Measurements from ENCODE around the gene RNF113B. TPM values are rescaled to one million over a fixed set of nuclear protein-coding genes. Genes with fewer than 3 reads are reported as not detected.

The RNF113B gene
- total and polyA plus RNA-seq, 2 donors = not detected

DNA sequence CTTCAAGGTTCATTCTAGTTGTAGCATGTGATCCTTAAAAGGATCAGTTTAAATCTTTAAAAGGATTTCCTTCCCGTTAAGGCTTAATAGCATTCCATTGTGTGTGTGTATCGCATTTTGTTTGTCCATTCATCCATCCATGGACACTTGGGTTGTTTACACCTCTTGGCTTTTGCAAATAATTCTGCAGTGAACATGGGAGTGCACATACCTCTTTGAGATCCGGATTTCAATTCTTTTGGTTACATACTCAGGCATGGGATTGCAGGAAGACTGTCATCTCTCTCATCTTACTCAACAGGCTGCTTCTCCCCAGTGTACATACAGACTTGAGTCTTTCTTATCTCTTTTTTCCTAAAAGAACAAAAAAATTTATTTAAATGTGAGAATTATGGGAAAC is 1.2 kb downstream of the RNF113B start:
- no peaks in the 10 kb centered on the region for H3K36me3 ChIP-seq (ENCODE audit: insufficient read depth)
- peaks cover 3% of the 10 kb centered on the region for H3K4me1 ChIP-seq (ENCODE audit: insufficient read depth)

DNA sequence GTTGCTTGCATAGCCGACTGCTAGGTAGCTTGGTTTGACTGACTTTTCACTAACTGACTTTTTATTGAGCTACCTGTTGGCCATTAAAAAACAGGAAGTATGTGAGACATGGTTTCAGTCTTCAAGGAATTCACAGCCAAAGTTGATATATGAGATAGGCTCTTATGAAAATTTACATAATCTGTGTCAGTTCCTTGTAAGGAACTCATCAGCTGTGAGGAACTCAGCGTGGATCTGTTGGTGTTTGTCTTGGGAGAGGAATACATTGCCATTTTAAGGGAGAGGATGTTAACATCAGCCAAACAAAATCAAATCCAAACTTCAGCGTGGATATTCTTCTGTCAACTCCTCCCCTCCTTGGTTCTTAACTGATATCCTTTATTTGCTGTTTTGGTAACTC is 2.0 kb downstream of the RNF113B start:
- Histone ChIP-seq H3K27ac (ENCODE audit: low read depth) (no peak overlapping the region), H3K4me3 (ENCODE audit: low read depth, low read length) (no peak overlapping the region), H3K36me3 (ENCODE audit: insufficient read depth) (no peaks in the 10 kb centered on the region), H3K4me1 (ENCODE audit: insufficient read depth) (peaks cover 3% of the 10 kb centered on the region)
- DNase-seq (ENCODE audit: extremely low spot score) = no peak
- 44% methylated on average over 3 of the region's 3 CpGs for WGBS

More for the DNA sequence above, 1.2 kb downstream of the RNF113B start:
- no peak for DNase-seq (ENCODE audit: extremely low spot score)
- H3K4me3 ChIP-seq (ENCODE audit: low read depth, low read length) = no peak overlapping the region
- WGBS = 50% methylated on average over 3 of the region's 3 CpGs
- no peak overlapping the region for H3K27ac ChIP-seq (ENCODE audit: low read depth)

DNA sequence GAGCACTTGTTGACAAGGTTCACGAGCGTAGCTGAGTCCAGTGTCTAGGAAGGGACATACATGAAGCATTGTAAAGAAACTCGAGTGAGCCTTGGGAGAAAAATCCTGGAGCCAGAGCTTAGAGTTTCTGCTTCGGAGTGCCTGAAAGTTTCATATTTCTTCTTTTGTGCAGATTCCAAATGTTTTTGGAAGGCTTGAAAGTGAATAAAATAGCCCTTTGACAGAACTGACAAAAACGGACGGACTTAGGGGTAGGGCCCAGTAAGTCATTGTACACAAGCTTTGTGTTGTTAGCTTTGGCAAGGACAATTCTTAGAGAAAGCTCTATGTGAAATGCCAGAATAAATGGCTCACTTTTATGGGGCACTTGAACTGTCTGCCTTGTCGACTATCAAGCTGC is 2.8 kb downstream of the RNF113B start:
- Histone ChIP-seq H3K4me3 (ENCODE audit: low read depth, low read length) (no peak overlapping the region), H3K27ac (ENCODE audit: low read depth) (no peak overlapping the region), H3K4me1 (ENCODE audit: insufficient read depth) (peaks cover 3% of the 10 kb centered on the region), H3K36me3 (ENCODE audit: insufficient read depth) (no peaks in the 10 kb centered on the region)
- whole genome bisulfite sequencing = 46% methylated on average over 7 of the region's 7 CpGs
- no peak for DNase-seq (ENCODE audit: extremely low spot score)

DNA sequence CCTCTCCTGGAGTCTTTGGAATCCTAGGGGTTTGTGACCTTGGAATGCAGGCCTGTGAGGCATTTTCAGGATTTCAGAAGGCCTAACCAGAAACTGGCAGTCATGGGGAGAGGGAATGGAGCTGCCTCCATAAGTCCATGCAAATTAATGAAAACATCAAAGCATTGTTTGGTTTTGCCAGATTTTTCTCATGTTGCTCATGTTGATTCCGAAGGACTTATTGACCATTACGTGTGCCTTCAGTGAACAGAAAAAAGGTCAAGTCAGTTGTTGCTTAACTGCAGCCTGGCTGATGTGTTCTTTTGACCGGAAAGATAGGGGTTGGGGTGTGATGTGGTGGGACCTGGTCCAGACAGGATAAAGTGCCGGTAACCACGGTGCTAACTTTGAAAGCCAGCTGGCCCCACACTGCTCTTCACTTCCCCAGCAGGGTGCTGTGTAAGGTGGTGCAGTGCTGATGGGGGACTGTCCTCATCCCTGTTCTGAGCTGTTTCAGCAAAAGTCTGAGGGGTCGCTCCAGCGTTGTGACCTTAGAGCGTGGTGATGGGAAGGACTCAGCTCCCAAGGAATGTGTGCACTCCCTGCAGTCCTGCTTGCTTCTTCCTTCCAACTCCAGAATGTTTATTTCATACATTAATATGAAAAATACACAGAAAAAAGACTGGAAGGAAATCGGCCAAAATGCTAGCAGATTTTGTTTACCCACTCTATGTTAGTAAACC is 3.5 kb downstream of the RNF113B start:
- Histone ChIP-seq H3K36me3 (ENCODE audit: insufficient read depth) (no peaks in the 10 kb centered on the region), H3K4me1 (ENCODE audit: insufficient read depth) (peaks cover 3% of the 10 kb centered on the region), H3K27ac (ENCODE audit: low read depth) (peak overlapping the region; percentile 67), H3K4me3 (ENCODE audit: low read depth, low read length) (no peak overlapping the region)
- WGBS = 31% methylated on average over 9 of the region's 9 CpGs
- no peak for DNase-seq (ENCODE audit: extremely low spot score)

DNA sequence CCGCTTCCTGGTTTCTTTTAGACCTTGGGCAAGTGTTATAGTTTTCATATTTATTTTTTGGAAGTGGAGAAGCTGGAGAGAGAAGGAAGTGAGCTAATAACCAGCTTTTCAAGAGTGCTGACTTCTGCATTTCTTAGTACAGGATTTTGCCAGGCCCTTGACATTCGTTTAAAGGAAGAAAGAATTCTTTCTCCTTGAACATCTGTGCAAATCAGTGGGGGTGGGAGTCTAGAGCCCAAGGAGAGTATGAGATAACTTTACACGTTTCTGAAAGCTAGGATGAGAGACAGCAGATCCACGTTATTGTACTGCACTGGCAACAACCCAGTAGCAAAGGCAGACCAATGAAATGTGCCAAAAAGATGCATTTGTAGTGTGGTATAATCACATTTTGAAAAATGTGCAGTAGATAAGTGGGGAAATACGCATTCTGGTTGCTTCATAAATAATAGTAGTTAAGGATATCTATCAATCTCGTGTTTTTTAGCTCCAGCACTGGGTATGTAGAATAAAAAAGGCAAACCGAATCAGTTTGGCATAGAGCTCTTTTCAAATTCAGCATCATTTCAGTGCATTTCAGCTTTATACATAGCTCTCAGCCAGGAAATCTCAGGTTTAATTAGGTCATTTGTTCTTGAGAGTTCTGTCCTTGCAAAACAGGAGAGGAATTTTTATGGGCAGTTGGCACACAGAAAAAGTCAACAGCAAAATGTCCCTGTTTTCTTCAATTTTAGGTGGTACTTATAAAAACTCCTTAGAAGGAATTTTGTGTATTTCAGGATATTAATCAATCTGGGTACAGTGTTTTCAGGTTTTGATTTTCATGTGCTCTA is 4.3 kb downstream of the RNF113B start:
- WGBS = 30% methylated on average over 7 of the region's 7 CpGs
- peaks cover 3% of the 10 kb centered on the region for H3K4me1 ChIP-seq (ENCODE audit: insufficient read depth)
- H3K36me3 ChIP-seq (ENCODE audit: insufficient read depth) = no peaks in the 10 kb centered on the region
- no peak for DNase-seq (ENCODE audit: extremely low spot score)
- peak overlapping the region; percentile 67 for H3K27ac ChIP-seq (ENCODE audit: low read depth)
- H3K4me3 ChIP-seq (ENCODE audit: low read depth, low read length) = no peak overlapping the region

DNA sequence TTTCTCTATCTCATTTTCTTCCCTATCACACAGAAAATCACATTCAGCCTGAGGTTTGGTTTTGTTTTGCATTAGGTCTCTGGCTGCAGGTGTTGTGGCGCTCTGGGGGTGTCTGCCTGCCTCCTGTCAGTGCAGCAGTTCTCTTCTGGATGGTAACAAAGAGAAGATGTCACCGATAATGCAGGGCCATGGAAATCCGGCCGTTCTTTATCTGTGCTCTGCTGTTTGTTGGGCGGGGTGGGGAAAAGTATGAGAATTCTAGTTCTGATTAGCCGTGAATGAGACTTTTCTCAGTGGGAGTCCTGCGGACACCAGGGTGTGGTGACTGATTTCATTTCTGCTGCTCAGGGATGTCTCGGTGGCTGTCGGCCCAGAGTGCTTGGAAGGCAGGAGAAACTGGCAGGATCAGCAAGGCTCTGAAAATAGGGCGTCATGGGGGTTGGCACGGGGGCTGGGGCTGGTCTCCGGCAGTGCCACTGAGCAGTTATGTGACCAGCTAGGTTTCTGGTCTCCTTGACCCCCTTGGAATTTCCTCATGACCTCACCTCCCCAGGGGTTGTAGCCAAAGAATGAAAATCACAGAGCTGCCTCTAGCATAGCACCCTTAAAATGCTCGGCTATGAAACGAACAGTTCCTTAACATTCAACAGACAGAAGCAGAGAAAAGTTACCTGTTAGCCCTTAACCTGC is 5.0 kb downstream of the RNF113B start:
- DNase-seq (ENCODE audit: extremely low spot score) = no peak
- peaks cover 3% of the 10 kb centered on the region for H3K4me1 ChIP-seq (ENCODE audit: insufficient read depth)
- no peaks in the 10 kb centered on the region for H3K36me3 ChIP-seq (ENCODE audit: insufficient read depth)
- H3K27ac ChIP-seq (ENCODE audit: low read depth) = no peak overlapping the region
- 17% methylated on average over 14 of the region's 14 CpGs for WGBS
- H3K4me3 ChIP-seq (ENCODE audit: low read depth, low read length) = no peak overlapping the region

DNA sequence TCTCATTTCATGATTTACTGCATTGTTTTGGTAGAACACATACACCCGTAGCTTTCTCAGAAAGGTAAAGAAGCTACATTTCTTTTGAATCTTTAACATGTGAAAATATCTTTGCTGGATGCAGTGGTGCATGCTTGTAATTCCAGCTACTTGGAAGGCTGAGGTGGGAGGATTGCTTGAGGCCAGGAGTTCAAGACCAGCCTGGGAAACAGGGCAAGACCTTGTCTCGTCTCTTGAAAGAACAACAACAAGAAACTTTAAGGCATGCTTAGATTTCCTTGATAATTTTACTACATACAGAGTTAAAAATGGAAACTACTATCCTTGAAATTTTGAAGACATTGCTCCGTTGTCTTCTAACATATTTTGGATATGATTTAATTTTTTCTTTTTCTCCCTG is 7.7 kb downstream of the RNF113B start:
- Histone ChIP-seq H3K4me1 (ENCODE audit: insufficient read depth) (peaks cover 3% of the 10 kb centered on the region), H3K27ac (ENCODE audit: low read depth) (no peak overlapping the region), H3K36me3 (ENCODE audit: insufficient read depth) (no peaks in the 10 kb centered on the region), H3K4me3 (ENCODE audit: low read depth, low read length) (no peak overlapping the region)
- DNase-seq (ENCODE audit: extremely low spot score) = no peak
- WGBS = 79% methylated on average over 3 of the region's 3 CpGs

DNA sequence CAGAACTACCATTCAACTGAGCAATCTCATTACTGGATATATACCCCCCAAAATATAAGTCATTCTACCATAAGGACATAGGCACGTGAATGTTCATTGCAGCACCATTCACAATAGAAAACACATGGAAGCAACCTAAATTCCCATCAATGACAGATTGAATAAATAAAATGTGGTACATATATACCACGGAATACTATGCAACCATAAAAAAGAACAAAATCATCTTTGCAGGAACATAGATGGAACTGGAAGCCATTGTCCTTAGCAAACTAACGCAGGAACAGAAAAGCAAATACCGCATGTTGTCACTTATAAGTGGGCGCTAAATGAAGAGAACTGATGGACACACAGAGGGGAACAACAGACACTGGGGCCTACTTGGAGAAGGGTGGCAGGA is 14.1 kb downstream of the RNF113B start:
- H3K27ac ChIP-seq (ENCODE audit: low read depth) = no peak overlapping the region
- no peak for DNase-seq (ENCODE audit: extremely low spot score)
- H3K4me1 ChIP-seq (ENCODE audit: insufficient read depth) = no peaks in the 10 kb centered on the region
- H3K4me3 ChIP-seq (ENCODE audit: low read depth, low read length) = no peak overlapping the region
- 97% methylated on average over 5 of the region's 5 CpGs for WGBS
- no peaks in the 10 kb centered on the region for H3K36me3 ChIP-seq (ENCODE audit: insufficient read depth)

DNA sequence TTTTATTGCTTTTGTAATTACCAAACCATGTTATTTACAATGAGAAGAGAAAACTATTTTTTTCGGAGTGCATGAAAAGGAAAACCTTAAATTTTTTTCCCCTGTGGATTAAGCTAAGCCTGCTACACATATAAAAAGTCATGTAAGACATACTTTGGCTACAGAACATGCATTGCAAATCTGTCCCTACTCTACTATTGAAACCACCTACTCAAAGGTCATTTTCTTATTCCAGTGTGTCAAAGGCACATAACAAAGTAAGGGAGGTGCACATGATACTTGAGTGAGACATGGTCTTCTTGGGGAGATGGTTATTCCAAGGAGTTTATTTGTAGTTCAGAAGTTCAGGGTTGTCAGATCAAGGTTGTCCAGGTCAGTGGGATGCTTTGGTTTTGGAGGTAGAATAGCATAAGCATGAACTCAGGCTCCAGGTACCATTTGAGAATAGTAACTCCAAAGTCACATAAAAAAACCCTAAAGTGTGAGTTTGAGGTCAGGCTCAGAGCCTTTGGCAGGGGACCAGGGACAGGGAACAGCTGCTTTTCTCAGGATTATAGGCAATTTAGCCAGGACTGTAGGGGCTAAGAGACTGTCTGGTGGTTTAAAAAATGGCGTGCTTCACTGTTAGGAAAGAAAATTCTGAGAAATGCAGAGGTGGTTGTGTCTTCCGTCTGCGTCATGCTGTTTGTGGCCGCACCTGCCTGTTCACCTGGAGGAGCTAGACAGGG is 18.7 kb downstream of the RNF113B start:
- Histone ChIP-seq H3K27ac (ENCODE audit: low read depth) (no peak overlapping the region), H3K4me1 (ENCODE audit: insufficient read depth) (no peaks in the 10 kb centered on the region), H3K36me3 (ENCODE audit: insufficient read depth) (no peaks in the 10 kb centered on the region), H3K4me3 (ENCODE audit: low read depth, low read length) (no peak overlapping the region)
- 75% methylated on average over 5 of the region's 5 CpGs for WGBS
- DNase-seq (ENCODE audit: extremely low spot score) = no peak

DNA sequence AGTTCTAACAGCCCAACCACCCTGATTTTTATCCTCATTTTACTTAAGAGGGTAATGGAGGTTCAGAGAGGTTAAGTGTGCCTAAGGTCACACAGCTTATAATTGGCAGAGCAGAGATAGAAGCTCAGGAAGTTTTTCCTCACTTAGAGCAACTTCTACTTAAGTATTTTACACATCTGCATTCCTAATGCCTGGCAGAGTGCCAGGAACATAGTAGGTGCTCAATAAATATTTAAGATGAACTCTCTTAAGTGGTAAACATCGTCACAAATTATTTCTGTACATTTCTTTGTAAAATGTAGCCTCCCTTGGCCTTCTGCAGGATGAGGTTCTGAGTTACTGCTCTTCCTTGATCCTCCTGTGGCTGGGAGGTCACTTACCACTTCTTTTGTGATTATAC is 19.5 kb downstream of the RNF113B start:
- DNase-seq (ENCODE audit: extremely low spot score) = no peak

DNA sequence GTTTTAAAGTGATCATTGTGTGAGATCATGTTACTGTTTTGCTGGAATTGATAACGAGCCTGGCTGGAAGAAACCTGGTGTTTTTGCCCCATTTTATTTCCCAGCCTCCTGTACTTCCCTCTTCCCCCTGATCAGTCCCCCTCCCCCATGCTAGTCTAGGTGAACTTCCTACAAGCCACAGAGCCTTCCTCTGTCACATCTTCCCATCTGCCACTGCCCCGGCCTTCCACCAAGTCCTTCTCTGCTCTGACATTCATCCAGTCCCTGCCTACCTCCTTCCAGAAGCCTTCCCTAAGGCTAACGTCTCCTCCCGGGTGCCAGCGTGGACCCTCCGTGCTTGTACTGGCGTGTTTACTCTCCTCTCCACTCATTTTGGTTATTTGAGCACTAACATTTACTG is 19.9 kb downstream of the RNF113B start:
- Histone ChIP-seq H3K27ac (ENCODE audit: low read depth) (no peak overlapping the region), H3K4me1 (ENCODE audit: insufficient read depth) (no peaks in the 10 kb centered on the region), H3K36me3 (ENCODE audit: insufficient read depth) (no peaks in the 10 kb centered on the region), H3K4me3 (ENCODE audit: low read depth, low read length) (no peak overlapping the region)
- 82% methylated on average over 7 of the region's 7 CpGs for WGBS
- DNase-seq (ENCODE audit: extremely low spot score) = no peak

More for the DNA sequence above, 19.5 kb downstream of the RNF113B start:
- no peak overlapping the region for H3K4me3 ChIP-seq (ENCODE audit: low read depth, low read length)
- no peak overlapping the region for H3K27ac ChIP-seq (ENCODE audit: low read depth)
- 77% methylated on average over 1 of the region's 1 CpG for WGBS
- no peaks in the 10 kb centered on the region for H3K36me3 ChIP-seq (ENCODE audit: insufficient read depth)
- H3K4me1 ChIP-seq (ENCODE audit: insufficient read depth) = no peaks in the 10 kb centered on the region

DNA sequence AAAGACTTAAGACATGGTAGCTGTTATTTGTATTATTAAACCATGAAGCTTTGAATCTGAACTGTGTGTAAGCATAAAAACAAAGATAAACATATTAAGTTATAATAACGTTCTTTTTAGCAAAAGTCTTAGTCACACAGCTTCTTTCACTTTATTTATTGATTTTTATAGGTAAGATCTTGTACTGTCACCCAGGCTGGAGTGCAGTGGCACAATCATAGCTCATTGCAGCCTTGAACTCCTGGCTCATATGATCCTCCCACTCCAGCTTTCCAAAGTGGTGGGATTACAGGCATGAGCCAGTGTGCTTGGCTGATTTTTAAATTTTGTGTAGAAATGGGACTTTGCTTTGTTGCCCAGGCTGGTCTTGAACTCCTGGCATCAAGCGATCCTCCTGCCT is 20.8 kb downstream of the RNF113B start:
- Histone ChIP-seq H3K4me3 (ENCODE audit: low read depth, low read length) (no peak overlapping the region), H3K4me1 (ENCODE audit: insufficient read depth) (no peaks in the 10 kb centered on the region), H3K36me3 (ENCODE audit: insufficient read depth) (no peaks in the 10 kb centered on the region), H3K27ac (ENCODE audit: low read depth) (no peak overlapping the region)
- WGBS = 67% methylated on average over 2 of the region's 2 CpGs
- DNase-seq (ENCODE audit: extremely low spot score) = no peak

DNA sequence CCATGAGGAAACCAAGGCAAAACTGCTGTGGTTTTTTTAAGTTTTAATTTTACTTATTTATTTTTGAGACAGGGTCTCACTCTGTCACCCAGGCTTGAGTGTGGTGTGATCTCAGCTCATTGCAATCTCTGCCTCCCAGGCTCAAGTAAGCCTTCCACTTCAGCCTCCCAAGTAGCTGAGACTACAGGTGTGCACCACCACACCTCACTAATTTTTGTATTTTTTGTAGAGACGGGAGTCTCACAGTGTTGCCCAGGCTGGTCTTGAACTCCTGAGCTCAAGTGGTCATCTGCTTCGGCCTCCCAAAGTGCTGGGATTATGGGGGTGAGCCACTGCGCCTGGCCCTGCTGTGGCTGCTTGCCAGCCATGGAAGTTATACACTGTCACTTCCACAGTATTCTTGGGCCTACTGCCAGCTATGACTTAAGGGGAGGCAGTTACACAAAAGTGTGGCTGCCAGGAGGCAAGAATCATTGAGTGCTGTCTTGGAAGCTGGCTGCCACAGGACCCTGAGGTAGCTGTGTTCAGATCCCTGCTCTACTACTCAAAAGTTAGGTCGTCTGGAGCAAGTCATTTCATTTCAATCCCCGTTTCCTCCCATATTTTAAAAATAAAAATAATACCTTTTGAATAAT is 21.5 kb downstream of the RNF113B start:
- Histone ChIP-seq H3K4me1 (ENCODE audit: insufficient read depth) (no peaks in the 10 kb centered on the region), H3K36me3 (ENCODE audit: insufficient read depth) (no peaks in the 10 kb centered on the region), H3K27ac (ENCODE audit: low read depth) (no peak overlapping the region), H3K4me3 (ENCODE audit: low read depth, low read length) (no peak overlapping the region)
- no peak for DNase-seq (ENCODE audit: extremely low spot score)
- WGBS = 69% methylated on average over 5 of the region's 5 CpGs

Data from urinary bladder (tissue), 4 donors.